SK-N-DZ (cell line): Measurements from ENCODE around the gene NKAIN2.
A peak's percentile ranks its signal among the peaks of the same experiment; 100 is the strongest.
"Not testable (repeated sequence)": the region's sequence is repeated elsewhere in the genome, so short reads cannot be mapped to it uniquely, and the experiment has no call there.

Experiments used
- DNase-seq: peaks from one replicate; pipeline ENCODE4 v3.0.0-alpha.2; 2015; ENCODE audit warnings: low spot score

Gene NKAIN2

DNA sequence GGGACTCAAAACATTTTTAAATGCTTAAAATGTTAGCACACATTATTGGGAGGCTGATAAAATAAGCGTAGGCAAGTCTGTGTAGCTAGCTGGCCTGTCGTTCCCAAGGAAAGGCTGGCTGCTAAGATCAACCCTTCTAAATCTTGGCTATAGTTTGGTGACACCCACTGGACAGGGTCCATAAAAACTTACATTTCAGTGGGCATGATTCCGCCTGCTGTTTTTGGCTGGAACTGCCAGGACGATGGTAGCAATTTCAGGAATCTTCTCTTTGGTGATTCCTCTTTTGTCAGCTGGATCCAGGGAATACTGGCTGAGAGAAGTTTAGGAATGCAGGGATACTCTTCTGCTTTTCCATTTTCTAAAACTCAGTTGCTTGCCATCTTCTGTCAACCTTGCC is 162.2 kb downstream of the NKAIN2 start:
- no peak for DNase-seq

DNA sequence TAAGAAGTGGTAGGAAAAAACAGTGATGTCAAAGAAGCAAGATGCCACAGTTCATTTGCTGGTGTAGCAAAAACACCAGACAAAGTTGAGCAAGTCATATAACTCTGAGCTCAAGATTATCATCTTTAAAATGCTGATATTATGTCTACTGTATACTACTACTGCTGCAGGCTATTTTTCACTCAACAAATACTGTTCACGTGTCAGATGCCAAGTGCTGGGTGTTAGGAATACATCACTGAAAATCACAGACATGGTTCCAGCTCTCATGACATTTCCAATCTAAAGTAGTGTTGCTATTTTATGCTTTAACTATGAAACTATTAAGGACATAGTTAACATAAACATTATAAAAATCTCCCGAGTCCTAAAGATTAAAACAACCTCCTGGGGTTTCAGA is 163.0 kb downstream of the NKAIN2 start:
- no peak for DNase-seq

DNA sequence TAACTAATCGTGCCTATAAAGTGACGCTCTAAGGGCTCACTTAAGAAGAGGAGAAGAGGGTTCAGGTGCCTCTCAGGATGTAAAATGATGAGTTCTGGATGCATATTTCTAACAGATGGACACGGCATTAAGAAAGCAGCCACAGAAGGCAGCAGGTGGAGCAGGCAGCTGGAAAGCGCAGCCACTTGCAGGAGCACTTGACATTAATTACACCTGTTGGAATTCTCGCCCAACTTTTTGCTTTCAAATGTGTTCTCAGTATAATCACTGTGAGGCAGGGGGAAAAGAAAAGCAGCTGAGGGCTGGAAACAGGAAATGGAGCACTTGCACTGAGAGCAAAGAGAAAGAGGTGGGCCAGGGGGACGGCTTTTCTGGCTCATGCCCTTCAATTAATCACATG is 164.2 kb downstream of the NKAIN2 start:
- no peak for DNase-seq

DNA sequence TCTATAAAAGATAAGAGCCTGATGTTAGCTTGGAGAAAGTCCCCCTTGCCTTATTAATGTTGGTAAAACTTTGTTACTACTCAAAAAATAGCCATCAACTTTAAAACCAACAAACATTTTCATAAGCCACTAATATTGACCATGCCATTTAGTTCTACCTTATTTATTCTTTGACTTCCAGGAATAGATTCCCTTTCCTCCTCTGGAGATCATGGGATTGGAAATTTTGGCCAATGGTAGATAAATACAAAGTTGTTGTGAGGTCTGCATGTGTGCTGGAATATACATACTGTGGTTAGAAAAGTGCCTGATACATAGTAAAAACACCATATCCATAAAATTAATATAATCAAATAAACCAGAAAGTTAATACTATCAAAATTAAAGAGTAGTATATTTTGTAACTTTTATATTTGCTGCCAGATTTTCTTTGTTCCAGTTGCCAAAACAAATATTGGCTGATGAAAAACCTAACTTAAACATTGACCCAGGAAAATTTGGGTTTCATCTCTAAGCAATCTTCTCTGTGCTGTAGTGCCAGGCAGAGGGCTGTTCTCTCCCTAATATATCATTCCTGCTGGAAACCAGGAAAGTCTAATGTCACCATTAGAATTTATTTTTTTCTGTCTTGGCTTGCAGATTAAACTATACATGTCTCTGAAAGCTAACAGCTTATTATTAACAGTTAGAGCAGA is 169.1 kb downstream of the NKAIN2 start:
- DNase-seq = no peak

DNA sequence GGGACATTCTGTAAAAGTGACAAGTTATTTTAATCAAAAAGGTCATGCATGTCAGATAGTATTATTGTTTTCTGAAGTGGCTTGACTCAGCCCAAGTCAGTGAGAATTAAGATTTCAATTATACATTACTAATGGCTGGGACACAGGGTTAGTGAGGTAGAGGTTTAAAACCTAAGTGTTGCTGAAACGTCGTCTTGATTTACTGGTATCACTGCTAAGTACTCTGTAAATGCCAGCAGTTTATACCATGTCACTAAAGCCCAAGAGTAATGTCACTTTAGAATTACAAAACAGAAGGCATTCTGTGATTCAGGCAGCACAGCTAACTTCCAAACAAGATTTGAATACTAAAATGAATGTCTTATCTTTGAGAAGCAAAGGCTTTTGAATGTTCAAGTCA is 176.6 kb downstream of the NKAIN2 start:
- no peak for DNase-seq

DNA sequence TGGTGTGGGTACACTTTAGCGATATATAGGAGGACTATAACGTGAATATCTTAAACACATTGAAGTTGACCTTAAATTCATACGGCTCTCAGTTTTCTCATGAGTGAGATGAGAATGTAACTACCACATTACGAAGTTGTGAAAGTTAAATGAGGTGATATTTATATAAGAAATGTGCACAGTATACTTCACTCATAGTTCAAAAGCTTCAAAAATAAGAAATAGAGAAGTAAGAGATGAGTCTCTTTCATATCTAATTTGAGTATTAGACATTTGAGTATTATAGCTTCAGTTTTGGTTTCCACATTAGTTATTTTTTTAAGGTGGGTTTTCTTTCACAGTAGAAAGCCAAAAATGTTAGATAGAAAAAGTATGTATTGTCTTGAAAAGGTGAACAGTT is 183.3 kb downstream of the NKAIN2 start:
- no peak for DNase-seq

DNA sequence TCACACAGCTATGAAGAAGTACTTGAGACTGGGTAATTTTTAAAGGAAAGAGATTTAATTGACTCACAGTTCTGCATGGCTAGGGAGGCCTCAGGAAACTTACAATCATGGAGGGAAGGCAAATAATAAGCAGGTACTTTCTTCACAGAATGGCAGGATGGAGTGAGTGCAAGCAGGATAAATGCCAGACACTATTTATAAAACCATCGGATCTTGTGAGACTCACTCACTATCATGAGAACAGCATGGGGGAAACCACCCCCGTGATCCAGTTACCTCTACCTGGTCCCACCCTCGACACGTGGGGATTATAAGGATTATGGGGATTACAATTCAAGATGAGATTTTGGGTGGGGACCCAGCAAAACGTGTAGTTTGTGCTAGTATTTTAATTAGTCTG is 186.3 kb downstream of the NKAIN2 start:
- DNase-seq = not testable (repeated sequence)

DNA sequence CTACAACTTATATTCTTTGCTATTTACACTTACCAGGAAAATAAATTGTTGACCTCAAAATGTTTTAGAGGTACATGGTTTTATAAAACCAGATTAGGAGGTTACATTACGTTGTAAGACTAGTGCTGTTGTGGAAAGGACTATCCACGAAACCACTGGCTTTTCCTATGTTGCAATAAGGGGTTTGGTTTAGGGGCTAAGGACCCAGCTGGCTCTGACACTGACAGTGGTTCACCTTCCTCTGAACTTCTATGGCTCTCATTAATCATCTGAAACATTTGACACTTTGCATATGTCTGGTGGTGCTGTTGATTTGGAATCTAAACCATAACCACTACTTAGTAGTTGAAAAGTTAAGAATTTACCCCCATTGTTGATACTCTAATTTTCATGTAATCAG is 186.7 kb downstream of the NKAIN2 start:
- no peak for DNase-seq

DNA sequence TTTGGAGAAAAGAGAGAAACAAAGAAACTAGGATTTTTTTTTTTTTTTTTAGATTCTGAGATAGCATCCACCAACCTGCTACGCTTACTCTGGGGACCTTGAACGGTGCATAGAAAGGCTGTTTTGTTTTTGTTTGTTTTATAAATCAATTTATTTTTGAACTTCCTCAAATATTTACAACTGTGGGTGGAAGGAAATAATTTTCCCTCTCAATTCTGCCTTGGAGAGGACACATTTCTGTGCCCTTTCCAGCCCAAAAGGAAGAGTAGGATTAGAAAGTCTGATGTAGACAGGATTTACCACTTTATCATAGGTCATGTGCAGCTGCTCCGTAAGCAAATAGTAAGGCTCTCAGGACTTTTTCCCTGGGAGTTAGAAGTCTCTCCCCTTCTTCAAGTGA is 190.5 kb downstream of the NKAIN2 start:
- no peak for DNase-seq

DNA sequence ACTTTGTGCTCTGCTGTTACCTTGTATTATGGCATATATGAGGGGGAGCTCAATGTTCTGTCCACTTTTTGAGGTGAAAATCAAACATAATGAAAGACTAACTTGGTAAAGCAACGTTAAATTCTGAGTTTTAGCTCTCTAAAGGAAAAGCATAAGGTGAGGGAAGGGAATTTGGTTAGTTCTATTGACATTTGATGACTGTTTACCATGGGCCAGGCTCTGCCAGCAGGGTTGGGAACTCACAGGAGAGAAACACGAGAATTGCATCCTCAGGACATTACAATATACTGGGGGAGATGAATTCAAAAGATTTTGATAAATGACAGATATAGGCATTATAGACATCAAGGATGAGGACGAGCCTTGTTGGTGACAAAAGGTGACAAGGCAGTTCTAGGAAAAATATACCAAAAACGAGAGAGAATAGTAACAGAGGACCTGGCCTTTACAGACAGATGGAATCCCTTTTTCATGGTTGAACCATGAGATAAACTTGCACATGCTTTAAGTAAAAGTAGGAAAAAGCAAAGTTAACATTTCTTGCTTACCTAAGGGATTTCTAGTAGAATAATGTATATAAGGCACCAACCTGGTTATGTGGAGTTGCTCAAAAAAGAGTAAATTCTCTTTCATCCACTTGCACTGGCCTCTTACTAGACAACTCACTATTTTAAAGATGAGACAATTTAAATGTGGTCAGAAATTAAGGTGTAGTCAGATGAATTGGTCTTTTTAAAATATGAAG is 191.4 kb downstream of the NKAIN2 start:
- no peak for DNase-seq

DNA sequence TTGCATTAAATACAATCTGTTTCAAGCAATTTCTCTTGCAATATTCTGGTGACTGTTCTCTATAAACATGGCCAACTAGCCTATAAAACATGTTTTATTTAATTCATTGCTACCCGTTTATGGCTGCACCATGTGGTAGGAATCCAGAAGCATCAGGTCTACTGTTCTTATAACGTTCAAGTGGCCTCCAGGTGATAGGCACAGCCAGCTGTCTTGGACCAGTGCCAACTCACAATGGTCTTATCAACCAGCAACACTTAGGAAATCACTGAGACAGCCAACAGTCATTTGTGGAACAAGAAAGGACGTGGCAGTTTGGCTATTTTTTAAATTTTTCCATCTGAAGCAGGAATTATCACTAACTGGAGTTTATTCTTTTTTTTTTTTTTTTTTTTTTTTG is 193.6 kb downstream of the NKAIN2 start:
- DNase-seq = peak; percentile 7

DNA sequence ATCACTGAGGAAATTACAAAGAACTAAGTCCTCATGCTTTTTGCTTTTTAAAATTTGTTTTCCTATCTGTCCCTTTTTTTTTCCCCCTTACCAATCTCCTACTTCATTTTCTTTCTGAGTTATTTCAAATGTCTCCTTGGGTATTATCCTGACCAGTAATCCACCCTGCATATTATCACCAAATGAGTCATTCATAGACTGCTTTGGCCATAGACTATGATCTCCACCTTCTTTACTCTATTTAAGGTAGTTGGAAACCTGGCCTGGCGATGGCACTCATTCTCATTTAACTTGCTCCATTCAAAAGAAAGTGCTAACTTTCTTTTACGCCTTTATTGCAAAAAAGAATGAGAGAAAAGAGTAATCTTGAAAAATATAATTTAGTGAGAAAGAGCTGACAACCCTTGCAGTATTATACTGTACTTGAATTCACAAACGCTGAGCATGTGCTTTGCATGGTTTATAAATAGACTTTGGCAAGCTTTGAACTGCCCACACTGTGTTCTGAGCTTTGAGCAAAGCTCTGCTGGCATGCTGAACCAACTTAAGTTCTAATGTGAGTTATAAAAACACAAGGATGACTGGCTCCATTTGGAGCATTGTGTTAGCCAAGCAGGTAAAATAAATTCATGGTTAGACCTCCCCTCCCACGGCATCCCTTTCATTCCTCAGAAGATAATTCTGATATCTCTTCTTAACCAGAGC is 198.9 kb downstream of the NKAIN2 start:
- no peak for DNase-seq

DNA sequence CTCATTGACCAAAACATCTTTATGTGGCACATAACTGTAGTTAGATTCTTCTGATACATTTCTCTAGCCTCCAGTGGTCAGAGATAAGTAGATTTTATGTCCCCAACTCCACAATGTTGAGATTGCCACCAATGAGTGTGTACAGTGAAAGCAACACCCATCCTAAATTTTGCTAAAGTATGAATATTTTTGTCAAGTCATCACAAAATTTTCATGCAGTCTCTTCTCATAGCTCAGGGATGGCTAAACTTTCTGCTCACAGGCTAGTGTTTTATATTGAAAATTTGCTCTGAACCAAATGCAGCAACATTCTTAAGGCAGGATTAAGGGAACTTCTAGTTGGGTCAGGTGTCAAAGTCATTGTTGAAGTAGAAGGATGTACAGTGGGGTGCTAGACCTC is 203.6 kb downstream of the NKAIN2 start:
- no peak for DNase-seq

DNA sequence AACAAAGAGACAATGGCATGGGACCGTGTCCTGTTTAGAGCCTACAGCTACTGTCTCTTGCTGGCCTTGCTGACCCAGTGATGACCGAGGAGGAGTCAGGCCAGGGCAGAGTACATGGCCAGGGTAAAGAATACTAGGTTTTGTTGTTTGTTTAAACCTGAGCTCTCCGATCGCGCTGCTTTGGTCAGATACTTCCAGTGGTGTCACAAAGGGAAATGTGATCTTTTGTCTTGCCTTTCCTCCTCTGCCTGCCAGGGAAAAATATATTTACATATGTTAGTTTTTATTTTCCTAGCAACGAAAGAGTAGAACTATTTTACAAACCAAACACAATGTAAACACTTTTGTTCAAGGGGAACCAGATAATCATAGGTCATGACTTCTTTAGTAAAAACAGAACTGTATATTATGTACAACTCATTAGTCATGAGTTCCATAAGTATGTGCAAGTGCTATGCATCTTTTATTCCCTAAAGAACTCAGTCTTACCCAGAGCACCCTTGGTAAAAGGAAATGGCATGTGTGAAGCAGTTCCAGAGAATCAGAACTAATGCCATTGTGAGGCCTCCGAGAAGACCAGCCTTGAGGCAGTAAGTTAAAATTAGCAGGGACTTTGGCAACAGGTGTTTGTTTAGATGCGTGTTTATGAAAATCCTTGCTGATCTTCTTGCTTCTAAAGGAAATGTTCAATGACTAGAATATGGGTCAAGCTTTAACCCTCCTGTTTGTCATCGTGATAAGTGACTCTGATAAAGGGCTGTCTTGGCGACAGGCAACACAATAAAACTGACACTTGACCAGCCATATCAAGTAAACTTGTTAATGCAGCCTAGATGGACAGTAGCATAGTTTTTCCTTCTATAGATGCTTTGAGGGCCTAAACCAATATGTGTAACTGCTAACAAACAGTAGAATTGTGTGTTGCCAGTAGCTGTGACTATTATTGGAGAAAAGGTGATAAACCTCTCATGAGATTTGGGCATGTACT is 204.6 kb downstream of the NKAIN2 start:
- DNase-seq = no peak

DNA sequence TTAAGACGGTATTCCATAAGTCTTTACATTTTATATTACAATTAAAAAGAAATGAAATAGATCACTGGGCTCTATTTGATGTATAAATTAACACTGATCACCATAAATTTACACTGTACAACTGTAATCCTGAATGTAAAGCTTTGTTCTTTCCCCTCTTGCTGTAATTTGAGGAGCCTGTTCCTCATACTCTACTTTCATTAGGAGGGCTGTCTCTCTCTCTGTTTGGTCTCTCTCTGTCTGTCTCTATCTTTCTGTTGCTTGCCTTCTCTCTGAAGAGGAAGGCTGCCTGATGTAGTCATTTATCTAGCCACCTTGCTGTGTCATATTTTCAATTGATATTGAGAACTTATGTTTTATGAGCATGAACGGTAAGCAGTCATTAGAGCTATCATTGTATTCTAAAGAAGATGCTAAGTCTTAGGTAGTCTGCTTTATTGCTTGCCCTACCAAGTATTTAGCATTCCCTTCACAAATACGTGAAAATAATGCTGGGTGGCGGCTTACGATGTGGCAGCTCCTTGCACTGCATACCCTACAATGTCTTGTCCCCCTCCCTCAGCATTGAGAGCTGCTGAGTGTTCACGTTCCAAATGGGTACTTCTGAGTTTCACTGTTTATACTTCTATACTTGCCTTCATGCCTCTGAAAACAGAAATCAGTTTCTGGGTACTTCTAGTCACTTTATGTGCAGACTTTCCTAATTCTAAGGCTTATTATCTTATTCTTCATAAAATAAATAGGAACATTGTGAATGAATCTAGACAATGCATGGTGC is 205.5 kb downstream of the NKAIN2 start:
- DNase-seq = no peak

DNA sequence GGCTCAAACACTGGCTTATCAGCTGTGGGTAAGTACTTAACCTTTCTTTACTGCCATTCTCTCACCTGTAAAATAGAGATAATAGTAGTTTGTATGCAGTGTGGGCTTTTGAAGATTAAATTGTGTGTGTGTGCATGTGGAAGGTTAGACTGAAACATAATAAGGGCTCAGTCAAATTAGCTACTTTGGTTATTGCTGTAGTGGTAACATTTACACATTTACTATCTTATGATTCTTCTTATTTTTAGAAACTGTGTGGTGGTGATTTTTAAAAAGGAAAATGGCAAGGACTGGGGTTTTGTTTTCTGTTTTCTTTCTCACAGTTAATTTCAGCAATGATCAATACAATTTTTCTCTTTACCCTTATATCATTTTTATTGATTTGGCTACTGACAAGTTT is 206.9 kb downstream of the NKAIN2 start:
- DNase-seq = no peak

DNA sequence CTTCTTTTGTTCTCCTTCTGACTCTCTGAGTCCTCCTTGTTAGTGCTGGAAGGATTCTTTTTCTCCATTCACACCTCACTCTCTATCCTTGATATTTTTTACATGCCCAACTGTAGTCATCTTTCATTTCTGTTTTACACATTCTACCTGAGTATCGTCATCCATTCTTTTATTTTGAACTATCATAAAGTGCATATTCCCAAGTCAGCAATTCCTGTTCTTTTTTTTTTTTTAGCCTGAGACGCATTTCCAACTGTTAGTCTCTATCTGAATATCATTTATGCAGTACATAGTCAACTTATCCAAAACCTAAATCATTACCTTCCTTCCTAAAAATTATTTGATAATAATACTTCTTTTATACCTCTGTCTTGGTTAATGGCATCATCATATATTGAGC is 207.5 kb downstream of the NKAIN2 start:
- no peak for DNase-seq

DNA sequence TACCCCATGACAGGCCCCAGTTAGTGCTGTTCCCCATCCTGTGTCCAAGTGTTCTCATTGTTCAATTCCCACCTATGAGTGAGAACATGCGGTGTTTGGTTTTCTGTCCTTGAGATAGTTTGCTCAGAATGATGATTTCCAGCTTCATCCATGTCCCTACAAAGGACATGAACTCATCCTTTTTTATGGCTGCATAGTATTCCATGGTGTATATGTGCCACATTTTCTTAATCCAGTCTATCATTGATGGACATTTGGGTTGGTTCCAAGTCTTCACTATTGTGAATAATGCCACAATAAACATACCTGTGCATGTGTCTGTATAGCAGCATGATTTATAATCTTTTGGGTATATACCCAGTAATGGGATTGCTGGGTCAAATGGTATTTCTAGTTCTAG is 218.4 kb downstream of the NKAIN2 start:
- not testable (repeated sequence) for DNase-seq

DNA sequence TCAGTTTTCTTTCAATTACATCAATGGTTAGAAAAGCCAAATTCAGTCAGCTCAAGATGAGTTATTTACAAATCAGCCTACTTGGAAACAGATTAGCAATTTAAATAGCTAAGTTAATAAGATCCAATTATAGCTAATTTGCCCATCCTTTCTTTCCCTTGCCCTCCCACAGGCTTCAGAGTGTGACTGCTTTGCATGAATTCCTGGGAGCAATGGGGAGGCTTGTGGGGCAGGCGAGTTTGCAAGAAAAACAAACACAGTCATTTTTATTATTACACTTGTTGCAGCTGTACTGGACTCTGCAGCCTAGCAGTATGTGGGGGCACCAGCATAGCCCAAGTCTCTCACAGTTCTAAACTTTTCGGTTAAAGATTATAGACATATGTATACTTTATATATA is 219.0 kb downstream of the NKAIN2 start:
- no peak for DNase-seq

DNA sequence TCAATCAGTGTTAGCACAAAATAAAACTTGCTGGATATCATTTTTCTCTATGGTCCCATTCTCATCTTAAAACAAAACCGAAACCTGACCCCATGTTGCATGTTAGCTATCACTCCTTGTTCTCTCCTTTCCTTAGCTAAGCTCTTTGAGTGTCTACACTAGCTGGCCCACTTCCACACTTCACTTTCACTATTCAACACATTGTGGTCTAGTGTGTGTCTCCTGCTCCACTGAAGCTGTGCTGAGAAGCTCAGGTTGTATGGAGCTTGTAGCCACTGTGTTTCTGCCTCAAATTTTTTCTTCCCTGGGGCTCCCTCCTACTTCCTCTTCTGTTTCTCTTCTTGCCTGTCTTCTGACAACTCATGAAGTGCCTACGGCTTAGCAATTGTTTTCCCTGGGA is 223.0 kb downstream of the NKAIN2 start:
- DNase-seq = no peak

DNA sequence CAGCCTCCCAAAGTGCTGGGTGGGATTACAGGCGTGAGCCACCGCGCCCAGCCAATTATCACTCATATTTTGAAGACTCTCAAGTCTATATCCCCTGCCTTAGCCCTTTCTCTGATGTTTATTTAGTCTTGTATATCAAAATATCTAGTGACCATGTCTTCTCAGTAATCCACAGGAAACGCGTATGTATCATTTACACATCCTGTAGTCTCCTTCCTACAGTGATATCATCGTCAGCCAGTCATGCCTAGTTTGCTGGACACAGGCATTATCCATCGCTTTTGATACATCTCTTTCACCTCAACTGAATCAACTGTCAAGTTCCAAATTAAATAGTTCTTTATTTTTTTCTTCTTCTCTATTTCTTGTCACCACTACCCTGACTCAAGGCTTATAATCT is 223.7 kb downstream of the NKAIN2 start:
- DNase-seq = no peak
